Thymus (tissue), 11 donors: ENCODE results near the gene PLCB1. TPM values are rescaled to one million over a fixed set of nuclear protein-coding genes. Genes with fewer than 3 reads are reported as not detected.

Experiments used
- DNase-seq, 9 donors: peaks; one replicate each; pipeline ENCODE4 v3.0.0-alpha.2; 2013; ENCODE audit warnings: low spot score in 9 of 9, low read depth in 6 of 9, missing footprints in 1 of 9
- H3K27ac ChIP-seq, 2 donors: one replicate each; pipeline ENCODE4 v1.5.1; 2013; ENCODE audit warnings: control low read depth in 1 of 2, low read depth in 1 of 2, low read length in 1 of 2, mild to moderate bottlenecking in 1 of 2, moderate library complexity in 1 of 2
- H3K27me3 ChIP-seq, 2 donors: one replicate each; pipeline ENCODE4 v1.5.1; 2013; ENCODE audit warnings: low read length in 1 of 2; ENCODE audit not compliant: control insufficient read depth in 2 of 2, insufficient read depth in 1 of 2
- H3K36me3 ChIP-seq, 2 donors: one replicate each; pipeline ENCODE4 v1.5.1; 2013; ENCODE audit warnings: low read length in 1 of 2, mild to moderate bottlenecking in 1 of 2, moderate library complexity in 1 of 2; ENCODE audit not compliant: control insufficient read depth in 2 of 2, insufficient read depth in 2 of 2
- H3K4me1 ChIP-seq, 2 donors: one replicate each; pipeline ENCODE4 v1.5.1; 2013; ENCODE audit warnings: low read length in 2 of 2; ENCODE audit not compliant: control insufficient read depth in 2 of 2, insufficient read depth in 2 of 2
- H3K4me3 ChIP-seq, 2 donors: one replicate each; pipeline ENCODE4 v1.5.1; 2013; ENCODE audit warnings: low read length in 2 of 2, control low read depth in 1 of 2, mild to moderate bottlenecking in 1 of 2
- H3K9me3 ChIP-seq, 2 donors: one replicate each; pipeline ENCODE4 v1.5.1; 2013; ENCODE audit warnings: low read length in 1 of 2, mild to moderate bottlenecking in 1 of 2; ENCODE audit not compliant: control insufficient read depth in 2 of 2, insufficient read depth in 1 of 2
- WGBS: extraction: QIAGEN DNeasy Blood & Tissue Kit; methylation state at CpG from one replicate; pipeline ENCODE4 v1.1.7; 2013; 5-methylcytosine and 5-hydroxymethylcytosine counted together
- polyA plus RNA-seq: library from polyadenylated mRNA; stranded (reverse); fragments of 200-250 nt; gene quantifications from one replicate; pipeline ENCODE4 v1.2.3, GENCODE V29; 2013
- total RNA-seq: library from RNA; stranded (reverse); fragments of 120-200 nt; gene quantifications from one replicate; pipeline ENCODE4 v1.2.4, GENCODE V29; 2013
- donor health status: healthy.

The PLCB1 gene
- total and polyA plus RNA-seq, 2 donors = 4.1 to 4.7 TPM

GRCh38 chr20:8735014-8735413 is 602.9 kb downstream of the PLCB1 start:
- DNase-seq = no peak
- H3K27me3 ChIP-seq = no peaks in the 10 kb centered on the region
- H3K4me1 ChIP-seq = no peaks in the 10 kb centered on the region
- H3K36me3 ChIP-seq = no peaks in the 10 kb centered on the region
- H3K4me3 ChIP-seq = no peak overlapping the region
- WGBS = 97% methylated on average over 3 of the region's 3 CpGs
- no peak overlapping the region for H3K27ac ChIP-seq
- no peaks in the 10 kb centered on the region for H3K9me3 ChIP-seq

DNA sequence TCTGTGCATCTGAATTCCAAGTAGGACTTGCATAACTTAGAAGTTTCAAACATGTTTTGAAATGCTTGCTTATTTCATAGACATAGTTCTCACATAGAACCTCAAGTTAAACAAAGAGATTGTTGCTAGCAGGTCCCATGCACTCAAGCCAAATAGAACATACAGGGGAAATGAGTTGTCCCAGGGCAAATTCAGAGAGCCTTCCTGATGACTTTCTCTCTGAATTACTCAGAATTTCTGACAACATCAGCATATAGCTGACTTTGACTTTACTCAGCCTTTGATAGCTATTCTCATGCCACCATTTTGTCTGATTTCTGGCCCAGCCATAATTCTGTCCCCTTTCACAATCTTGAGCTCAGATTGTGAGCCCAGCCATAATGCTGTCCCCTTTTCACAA is 603.6 kb downstream of the PLCB1 start:
- Histone ChIP-seq H3K4me1 (no peaks in the 10 kb centered on the region), H3K36me3 (no peaks in the 10 kb centered on the region), H3K27ac (no peak overlapping the region), H3K9me3 (no peaks in the 10 kb centered on the region), H3K4me3 (no peak overlapping the region), H3K27me3 (no peaks in the 10 kb centered on the region)
- DNase-seq = no peak

DNA sequence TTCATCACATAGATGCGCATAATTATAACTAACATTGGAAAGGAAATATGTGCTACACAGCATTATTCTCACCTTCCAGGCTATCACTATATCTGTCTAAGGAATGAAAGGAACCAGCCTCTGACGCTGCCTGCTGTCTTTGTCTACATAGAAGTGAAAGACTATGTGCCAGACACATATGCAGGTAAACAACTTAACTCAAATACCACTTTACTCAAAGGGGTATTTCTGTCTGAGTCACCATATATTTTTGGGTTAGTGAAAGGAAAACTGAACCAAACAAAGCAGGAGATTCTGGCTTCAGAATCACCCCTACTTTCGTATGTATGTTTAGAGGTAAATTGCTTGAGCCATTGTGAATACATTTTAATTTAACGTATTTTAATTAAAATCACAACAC is 608.2 kb downstream of the PLCB1 start:
- Histone ChIP-seq H3K4me3 (no peak overlapping the region), H3K27me3 (no peaks in the 10 kb centered on the region), H3K4me1 (no peaks in the 10 kb centered on the region), H3K36me3 (no peaks in the 10 kb centered on the region), H3K27ac (no peak overlapping the region), H3K9me3 (no peaks in the 10 kb centered on the region)
- WGBS = 97% methylated on average over 4 of the region's 4 CpGs
- DNase-seq = no peak

DNA sequence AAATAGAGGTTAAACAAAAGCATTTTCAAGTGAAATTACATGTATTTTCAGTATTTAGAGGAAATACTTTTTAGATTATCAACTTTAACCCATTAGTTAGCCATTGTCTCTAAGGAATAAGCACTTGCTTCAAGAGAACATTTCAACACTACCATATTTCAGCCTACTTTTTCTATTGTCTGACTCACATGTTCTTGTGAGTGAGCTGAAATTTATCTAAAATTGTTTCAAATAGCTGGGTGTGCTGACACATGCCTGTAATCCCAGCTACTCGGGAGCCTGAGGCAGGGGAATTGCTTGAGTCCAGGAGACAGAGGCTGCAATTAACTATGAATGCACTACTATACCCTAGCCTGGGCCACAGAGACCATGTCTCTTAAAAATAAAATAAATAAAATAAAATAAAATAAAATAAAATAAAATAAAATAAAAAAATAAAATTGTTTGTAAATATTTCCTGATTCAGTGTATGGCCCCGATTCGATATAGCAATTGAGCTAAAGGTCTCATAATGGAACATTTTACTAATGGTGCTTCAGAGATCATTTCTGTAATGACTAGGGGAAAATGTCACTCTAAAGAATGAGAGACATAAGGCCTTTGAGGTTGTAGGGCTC is 612.3 kb downstream of the PLCB1 start:
- no peak for DNase-seq
- no peaks in the 10 kb centered on the region for H3K4me1 ChIP-seq
- WGBS = 96% methylated on average over 3 of the region's 3 CpGs

DNA sequence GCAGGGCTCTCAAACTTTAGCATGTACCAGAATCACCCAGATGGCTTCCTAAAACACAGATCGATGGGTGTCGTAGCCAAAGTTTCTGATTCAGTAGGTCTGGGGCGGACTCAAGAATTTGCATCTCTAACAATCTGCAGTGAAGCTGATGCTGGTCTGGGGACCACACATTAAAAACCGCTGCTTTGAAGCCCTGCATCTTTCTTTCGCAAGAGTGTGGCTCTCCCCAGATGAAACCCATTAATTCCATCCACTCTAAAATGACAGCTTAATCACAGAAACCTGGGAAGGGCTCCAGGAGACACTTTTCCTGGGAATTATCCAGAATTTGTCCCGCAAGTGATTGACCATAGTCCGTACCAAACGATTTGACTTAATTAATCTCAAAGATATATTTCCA is 617.0 kb downstream of the PLCB1 start:
- H3K4me3 ChIP-seq = no peak overlapping the region
- H3K36me3 ChIP-seq = no peaks in the 10 kb centered on the region
- no peaks in the 10 kb centered on the region for H3K27me3 ChIP-seq
- WGBS = 93% methylated on average over 8 of the region's 8 CpGs
- H3K4me1 ChIP-seq = no peaks in the 10 kb centered on the region
- H3K9me3 ChIP-seq = no peaks in the 10 kb centered on the region
- no peak overlapping the region for H3K27ac ChIP-seq
- DNase-seq = no peak

More for the DNA sequence above, 612.3 kb downstream of the PLCB1 start:
- Histone ChIP-seq H3K36me3 (no peaks in the 10 kb centered on the region), H3K9me3 (no peaks in the 10 kb centered on the region), H3K4me3 (no peak overlapping the region), H3K27me3 (no peaks in the 10 kb centered on the region), H3K27ac (no peak overlapping the region)

- no peak overlapping the region for H3K4me3 ChIP-seq
- WGBS = 99% methylated on average over 1 of the region's 1 CpG
- H3K36me3 ChIP-seq = no peaks in the 10 kb centered on the region
- no peaks in the 10 kb centered on the region for H3K4me1 ChIP-seq
- H3K9me3 ChIP-seq = no peaks in the 10 kb centered on the region
- H3K27ac ChIP-seq = no peak overlapping the region
- no peak for DNase-seq
- no peaks in the 10 kb centered on the region for H3K27me3 ChIP-seq
Observed at GRCh38 chr20:8749986-8750385, 617.9 kb downstream of the PLCB1 start.

DNA sequence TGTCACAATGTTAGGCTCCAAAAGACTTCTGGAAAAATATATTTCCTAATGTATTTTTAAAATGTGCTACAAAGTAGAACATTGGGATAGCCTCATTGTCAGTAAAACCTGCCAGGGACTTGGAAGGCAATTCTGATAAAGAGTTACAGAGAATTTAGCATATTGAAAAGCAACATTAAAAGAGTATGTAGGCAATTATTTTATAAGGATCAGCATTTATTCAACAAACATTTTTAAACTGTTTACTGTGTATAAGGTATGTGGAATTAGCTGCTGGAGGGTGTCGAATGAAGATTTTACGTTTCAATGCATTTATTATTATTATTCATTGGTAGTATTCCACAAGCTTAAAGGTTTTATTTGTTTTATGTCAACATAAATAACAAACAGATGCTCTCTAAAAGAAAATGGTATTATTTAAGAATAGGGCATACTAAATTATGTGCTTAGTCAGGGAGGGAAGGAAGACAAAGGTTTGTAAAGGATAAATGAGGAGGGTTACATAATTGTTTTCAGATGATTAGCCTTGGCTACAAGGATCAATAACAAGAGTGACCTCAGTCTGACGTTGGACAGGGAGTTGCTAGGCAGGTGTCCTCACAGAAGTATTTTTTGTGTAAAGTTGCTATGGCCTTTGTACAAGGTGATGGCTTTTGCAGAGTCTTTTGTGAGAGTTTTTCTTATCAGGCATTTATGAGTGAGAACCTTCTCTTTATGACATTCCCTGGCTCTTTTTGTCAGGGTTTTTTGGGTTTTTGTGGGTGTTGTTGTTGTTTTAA is 623.5 kb downstream of the PLCB1 start:
- WGBS = 97% methylated on average over 3 of the region's 3 CpGs
- Histone ChIP-seq H3K4me1 (no peaks in the 10 kb centered on the region), H3K27me3 (no peaks in the 10 kb centered on the region), H3K9me3 (no peaks in the 10 kb centered on the region), H3K27ac (no peak overlapping the region), H3K36me3 (no peaks in the 10 kb centered on the region), H3K4me3 (no peak overlapping the region)
- no peak for DNase-seq

DNA sequence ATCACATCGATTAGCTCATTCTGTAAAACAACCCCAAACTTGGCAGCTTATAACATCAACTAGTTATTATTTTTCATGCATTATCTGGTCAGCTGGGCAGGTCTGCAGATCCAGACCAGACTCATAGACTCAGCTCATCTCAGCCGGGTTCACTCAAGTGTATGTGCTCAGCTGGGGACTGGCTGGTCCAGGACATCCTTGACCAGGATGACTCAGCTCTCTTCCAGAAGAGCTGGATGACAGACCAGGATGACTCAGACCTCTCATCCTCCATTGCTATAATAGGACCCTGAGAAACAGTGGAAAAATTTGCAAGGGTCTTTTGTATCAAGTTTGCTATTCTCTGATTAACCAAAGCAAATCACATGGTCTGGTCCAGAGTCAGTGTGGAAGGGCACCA is 624.3 kb downstream of the PLCB1 start:
- no peak overlapping the region for H3K4me3 ChIP-seq
- 98% methylated on average over 2 of the region's 2 CpGs for WGBS
- H3K27ac ChIP-seq = no peak overlapping the region

GRCh38 chr20:8757146-8757545 is 625.1 kb downstream of the PLCB1 start:
- WGBS = 79% methylated on average over 4 of the region's 4 CpGs
- DNase-seq = no peak
- Histone ChIP-seq H3K9me3 (no peaks in the 10 kb centered on the region), H3K27ac (no peak overlapping the region), H3K4me1 (no peaks in the 10 kb centered on the region), H3K36me3 (no peaks in the 10 kb centered on the region), H3K27me3 (no peaks in the 10 kb centered on the region), H3K4me3 (no peak overlapping the region)

More for the DNA sequence above, 624.3 kb downstream of the PLCB1 start:
- no peak for DNase-seq
- H3K4me1 ChIP-seq = no peaks in the 10 kb centered on the region
- no peaks in the 10 kb centered on the region for H3K36me3 ChIP-seq
- no peaks in the 10 kb centered on the region for H3K9me3 ChIP-seq
- H3K27me3 ChIP-seq = no peaks in the 10 kb centered on the region
